DND-41 (cell line): Measurements from ENCODE around the gene C1orf35.
A peak's percentile ranks its signal among the peaks of the same experiment; 100 is the strongest.

Experiments used
- ATAC-seq: fragments of 200-7000 bp; cut with Tn5 transposase; 3 replicates; pipeline ENCODE4 v1.9.1; 2021; ENCODE audit warnings: low read depth; ENCODE audit not compliant: insufficient read depth
- DNase-seq: peaks from one replicate; pipeline ENCODE4 v3.0.0-alpha.2; 2020
- H2AFZ ChIP-seq: 2 replicates; pipeline ENCODE4 v1.6.0; 2012; ENCODE audit warnings: low read depth, low read length
- H3K27ac ChIP-seq: 2 replicates; pipeline ENCODE4 v1.5.1; 2012; ENCODE audit warnings: low read length, inconsistent platforms
- H3K27me3 ChIP-seq: fragments of 200-600 bp; sonication (generic); 2 replicates; pipeline ENCODE4 v1.6.0; 2012; ENCODE audit warnings: low read length, mild to moderate bottlenecking, inconsistent platforms; ENCODE audit not compliant: insufficient read depth, poor library complexity
- H3K36me3 ChIP-seq: 2 replicates; pipeline ENCODE4 v1.5.1; 2012; ENCODE audit warnings: low read length, inconsistent platforms; ENCODE audit not compliant: insufficient read depth
- H3K4me1 ChIP-seq: 2 replicates; pipeline ENCODE4 v1.5.1; 2012; ENCODE audit warnings: mild to moderate bottlenecking, low read length; ENCODE audit not compliant: insufficient read depth
- H3K4me2 ChIP-seq: 2 replicates; pipeline ENCODE4 v1.6.0; 2012; ENCODE audit warnings: mild to moderate bottlenecking, moderate library complexity, low read length, inconsistent platforms; ENCODE audit not compliant: insufficient read depth
- H3K4me3 ChIP-seq, 2 experiments: fragments of 200-600 bp in 1 of 2; shearing (Covaris generic) in 1 of 2; 2 replicates each; pipeline ENCODE4 v1.5.1; 2012 to 2016; ENCODE audit warnings: inconsistent platforms in 2 of 2, low read length in 2 of 2, mild to moderate bottlenecking in 2 of 2, low read depth in 1 of 2, moderate library complexity in 1 of 2
- H3K79me2 ChIP-seq: 2 replicates; pipeline ENCODE4 v1.6.0; 2012; ENCODE audit warnings: low read length, inconsistent platforms; ENCODE audit not compliant: insufficient read depth
- H3K9ac ChIP-seq: 2 replicates; pipeline ENCODE4 v1.6.0; 2012; ENCODE audit warnings: low read depth, mild to moderate bottlenecking, inconsistent platforms, low read length, moderate library complexity
- H3K9me3 ChIP-seq: 2 replicates; pipeline ENCODE4 v1.5.1; 2012; ENCODE audit warnings: low read length, moderate library complexity, mild to moderate bottlenecking, inconsistent platforms; ENCODE audit not compliant: insufficient read depth, severe bottlenecking
- H4K20me1 ChIP-seq: 2 replicates; pipeline ENCODE4 v1.6.0; 2012; ENCODE audit warnings: low read length; ENCODE audit not compliant: insufficient read depth
- EZH2 ChIP-seq: IDR thresholded peaks from 3 replicates; pipeline ENCODE4 v1.6.1; 2012; ENCODE audit warnings: borderline replicate concordance, low read depth, mild to moderate bottlenecking, moderate library complexity, low read length, inconsistent platforms; ENCODE audit not compliant: severe bottlenecking
- TF ChIP-seq, protein P1 (sequence below): IDR thresholded peaks from 2 replicates; pipeline ENCODE4 v1.5.1; 2012; ENCODE audit warnings: borderline replicate concordance, low read length, moderate library complexity, mild to moderate bottlenecking; ENCODE audit not compliant: poor library complexity, severe bottlenecking; ENCODE audit errors: extremely low read depth

Gene C1orf35

DNA sequence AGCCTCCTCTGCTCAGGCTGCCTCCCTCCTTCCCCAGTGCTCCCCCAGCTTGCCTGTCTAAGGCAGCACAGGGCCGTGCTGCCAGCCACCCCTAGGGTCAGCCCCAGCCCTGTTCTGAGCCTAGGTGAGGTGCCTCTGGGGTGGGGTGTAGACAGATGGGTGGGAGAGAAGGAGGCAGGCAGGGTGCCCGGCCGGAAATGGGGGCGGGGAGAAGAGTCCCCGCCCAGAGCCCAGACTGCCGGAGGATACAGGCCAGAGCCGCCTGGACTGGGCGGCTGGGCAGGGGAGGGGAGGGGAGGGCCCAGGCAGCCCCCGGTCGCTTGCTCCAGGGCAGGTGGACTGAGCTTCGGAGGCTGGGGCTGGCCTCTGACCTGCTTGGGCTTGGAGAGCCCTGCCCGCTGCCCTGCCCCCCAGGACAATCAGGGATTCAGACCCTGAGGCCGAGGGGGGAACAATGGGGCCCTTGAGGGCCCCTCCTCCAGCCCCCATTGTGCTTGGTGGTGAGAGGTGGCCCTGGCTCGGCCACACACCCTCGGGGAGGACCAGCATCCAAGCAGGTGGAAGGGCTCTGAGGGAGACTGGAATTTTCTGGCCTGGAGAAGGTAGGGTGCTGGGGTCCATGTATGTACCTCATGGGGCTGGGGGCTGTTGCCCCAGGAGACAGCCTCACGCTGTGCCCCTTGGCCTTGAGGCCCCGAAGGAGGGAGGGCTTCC is 46.4 kb upstream of the C1orf35 start, which contains the start of gene GJC2:
GJC2 (plus strand) TSS at position 525 of the 714 bp plus-strand sequence. CDS start 7,829 bp downstream, outside the sequence.
- no peak for DNase-seq
- Histone ChIP-seq H3K9ac (no peak within 1 kb of the TSS), H3K27me3 (no peaks in the 10 kb centered on the region), H3K36me3 (peaks cover 53% of the 10 kb centered on the region), H3K79me2 (peaks cover 29% of the 10 kb centered on the region), H4K20me1 (peaks cover 69% of the 10 kb centered on the region), H3K4me2 (no peak within 1 kb of the TSS), H3K9me3 (no peaks in the 10 kb centered on the region), H3K27ac (no peak within 1 kb of the TSS), H2AFZ (no peak within 1 kb of the TSS), H3K4me1 (peaks cover under 1% of the 10 kb centered on the region; the same call in 1 of the 2 replicates), H3K4me3 (no peak within 1 kb of the TSS)
- TF ChIP-seq, protein P1, sequence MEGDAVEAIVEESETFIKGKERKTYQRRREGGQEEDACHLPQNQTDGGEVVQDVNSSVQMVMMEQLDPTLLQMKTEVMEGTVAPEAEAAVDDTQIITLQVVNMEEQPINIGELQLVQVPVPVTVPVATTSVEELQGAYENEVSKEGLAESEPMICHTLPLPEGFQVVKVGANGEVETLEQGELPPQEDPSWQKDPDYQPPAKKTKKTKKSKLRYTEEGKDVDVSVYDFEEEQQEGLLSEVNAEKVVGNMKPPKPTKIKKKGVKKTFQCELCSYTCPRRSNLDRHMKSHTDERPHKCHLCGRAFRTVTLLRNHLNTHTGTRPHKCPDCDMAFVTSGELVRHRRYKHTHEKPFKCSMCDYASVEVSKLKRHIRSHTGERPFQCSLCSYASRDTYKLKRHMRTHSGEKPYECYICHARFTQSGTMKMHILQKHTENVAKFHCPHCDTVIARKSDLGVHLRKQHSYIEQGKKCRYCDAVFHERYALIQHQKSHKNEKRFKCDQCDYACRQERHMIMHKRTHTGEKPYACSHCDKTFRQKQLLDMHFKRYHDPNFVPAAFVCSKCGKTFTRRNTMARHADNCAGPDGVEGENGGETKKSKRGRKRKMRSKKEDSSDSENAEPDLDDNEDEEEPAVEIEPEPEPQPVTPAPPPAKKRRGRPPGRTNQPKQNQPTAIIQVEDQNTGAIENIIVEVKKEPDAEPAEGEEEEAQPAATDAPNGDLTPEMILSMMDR, result no peak
- TF ChIP-seq EZH2, result no peak
- no peak for ATAC-seq

DNA sequence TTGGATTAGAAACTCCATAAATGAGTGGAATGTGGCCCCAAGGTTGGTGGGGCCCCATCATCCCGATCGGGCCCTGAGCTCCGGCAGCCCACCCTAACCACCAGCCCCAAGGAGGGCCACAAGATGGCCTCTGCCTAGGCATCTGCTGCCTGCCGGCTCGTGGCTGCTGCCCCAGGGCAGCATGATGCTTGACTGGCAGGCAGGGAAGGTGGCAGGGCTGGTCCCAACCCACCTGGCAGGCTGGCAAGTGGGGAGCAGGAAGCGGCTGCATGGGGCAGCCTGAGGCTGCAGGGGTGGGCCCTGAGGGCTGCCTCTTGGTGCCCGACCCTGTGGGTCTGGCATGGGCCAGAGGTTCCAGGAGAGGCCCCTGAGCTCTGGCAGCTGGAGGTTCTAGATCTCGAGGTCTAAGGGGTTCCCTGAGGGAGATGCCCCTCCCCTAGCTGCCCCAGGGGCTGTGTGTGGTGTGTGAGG is 45.8 kb upstream of the C1orf35 start:
- no peak overlapping the region for H3K4me3 ChIP-seq
- no peak overlapping the region for H3K27ac ChIP-seq
- TF ChIP-seq EZH2, result no peak
- TF ChIP-seq, protein P1, result no peak
- H3K4me2 ChIP-seq, result no peak overlapping the region
- peaks cover 70% of the 10 kb centered on the region for H4K20me1 ChIP-seq
- H3K36me3 ChIP-seq, result peaks cover 58% of the 10 kb centered on the region
- no peak for DNase-seq
- 0 out of 3 replicates have a peak, but pooled peaks have one; percentile 6 for ATAC-seq
- H3K9ac ChIP-seq, result no peak overlapping the region
- no peaks in the 10 kb centered on the region for H3K27me3 ChIP-seq
- no peak overlapping the region for H2AFZ ChIP-seq
- peaks cover 6% of the 10 kb centered on the region for H3K4me1 ChIP-seq
- H3K79me2 ChIP-seq, result peaks cover 35% of the 10 kb centered on the region
- no peaks in the 10 kb centered on the region for H3K9me3 ChIP-seq

DNA sequence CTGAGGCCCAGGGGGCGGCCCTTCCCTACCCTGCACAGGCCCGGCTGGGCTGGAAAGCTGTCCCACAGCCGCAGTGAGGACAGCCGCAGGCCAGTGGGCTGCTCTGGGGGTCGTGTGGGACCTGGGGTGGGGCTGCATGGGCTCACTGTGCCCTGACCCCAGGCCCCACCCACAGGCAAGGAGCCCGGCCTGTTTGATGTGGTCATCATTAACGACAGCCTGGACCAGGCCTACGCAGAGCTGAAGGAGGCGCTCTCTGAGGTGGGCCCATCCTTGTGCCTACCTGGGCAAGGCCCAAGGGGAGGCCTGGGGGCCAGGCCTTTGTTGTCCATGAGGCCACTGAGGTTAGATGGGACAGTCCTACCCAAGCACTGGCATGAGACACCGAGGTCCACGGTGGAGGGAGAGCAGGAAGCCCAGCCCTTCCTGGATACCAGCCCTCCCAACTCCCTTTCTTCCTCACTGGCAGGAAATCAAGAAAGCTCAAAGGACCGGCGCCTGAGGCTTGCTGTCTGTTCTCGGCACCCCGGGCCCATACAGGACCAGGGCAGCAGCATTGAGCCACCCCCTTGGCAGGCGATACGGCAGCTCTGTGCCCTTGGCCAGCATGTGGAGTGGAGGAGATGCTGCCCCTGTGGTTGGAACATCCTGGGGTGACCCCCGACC is 45.2 kb upstream of the C1orf35 start:
- Histone ChIP-seq H3K27me3 (no peaks in the 10 kb centered on the region), H3K36me3 (peaks cover 61% of the 10 kb centered on the region), H3K79me2 (peaks cover 41% of the 10 kb centered on the region), H2AFZ (no peak overlapping the region), H4K20me1 (peaks cover 76% of the 10 kb centered on the region), H3K4me3 (no peak overlapping the region), H3K4me2 (no peak overlapping the region), H3K9ac (no peak overlapping the region), H3K4me1 (peaks cover 13% of the 10 kb centered on the region), H3K27ac (no peak overlapping the region), H3K9me3 (no peaks in the 10 kb centered on the region)
- ATAC-seq (no peak), DNase-seq (no peak)
- TF ChIP-seq, protein P1, result no peak
- TF ChIP-seq EZH2, result no peak
